Glomerular visceral epithelial cell (primary cell): Measurements from ENCODE around the gene RTN1.

Experiments used
- DNase-seq: peaks from one replicate; pipeline ENCODE4 v3.0.0-alpha.2; 2016; ENCODE audit errors: extremely low spot score

Gene RTN1, protein sequence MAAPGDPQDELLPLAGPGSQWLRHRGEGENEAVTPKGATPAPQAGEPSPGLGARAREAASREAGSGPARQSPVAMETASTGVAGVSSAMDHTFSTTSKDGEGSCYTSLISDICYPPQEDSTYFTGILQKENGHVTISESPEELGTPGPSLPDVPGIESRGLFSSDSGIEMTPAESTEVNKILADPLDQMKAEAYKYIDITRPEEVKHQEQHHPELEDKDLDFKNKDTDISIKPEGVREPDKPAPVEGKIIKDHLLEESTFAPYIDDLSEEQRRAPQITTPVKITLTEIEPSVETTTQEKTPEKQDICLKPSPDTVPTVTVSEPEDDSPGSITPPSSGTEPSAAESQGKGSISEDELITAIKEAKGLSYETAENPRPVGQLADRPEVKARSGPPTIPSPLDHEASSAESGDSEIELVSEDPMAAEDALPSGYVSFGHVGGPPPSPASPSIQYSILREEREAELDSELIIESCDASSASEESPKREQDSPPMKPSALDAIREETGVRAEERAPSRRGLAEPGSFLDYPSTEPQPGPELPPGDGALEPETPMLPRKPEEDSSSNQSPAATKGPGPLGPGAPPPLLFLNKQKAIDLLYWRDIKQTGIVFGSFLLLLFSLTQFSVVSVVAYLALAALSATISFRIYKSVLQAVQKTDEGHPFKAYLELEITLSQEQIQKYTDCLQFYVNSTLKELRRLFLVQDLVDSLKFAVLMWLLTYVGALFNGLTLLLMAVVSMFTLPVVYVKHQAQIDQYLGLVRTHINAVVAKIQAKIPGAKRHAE

DNA sequence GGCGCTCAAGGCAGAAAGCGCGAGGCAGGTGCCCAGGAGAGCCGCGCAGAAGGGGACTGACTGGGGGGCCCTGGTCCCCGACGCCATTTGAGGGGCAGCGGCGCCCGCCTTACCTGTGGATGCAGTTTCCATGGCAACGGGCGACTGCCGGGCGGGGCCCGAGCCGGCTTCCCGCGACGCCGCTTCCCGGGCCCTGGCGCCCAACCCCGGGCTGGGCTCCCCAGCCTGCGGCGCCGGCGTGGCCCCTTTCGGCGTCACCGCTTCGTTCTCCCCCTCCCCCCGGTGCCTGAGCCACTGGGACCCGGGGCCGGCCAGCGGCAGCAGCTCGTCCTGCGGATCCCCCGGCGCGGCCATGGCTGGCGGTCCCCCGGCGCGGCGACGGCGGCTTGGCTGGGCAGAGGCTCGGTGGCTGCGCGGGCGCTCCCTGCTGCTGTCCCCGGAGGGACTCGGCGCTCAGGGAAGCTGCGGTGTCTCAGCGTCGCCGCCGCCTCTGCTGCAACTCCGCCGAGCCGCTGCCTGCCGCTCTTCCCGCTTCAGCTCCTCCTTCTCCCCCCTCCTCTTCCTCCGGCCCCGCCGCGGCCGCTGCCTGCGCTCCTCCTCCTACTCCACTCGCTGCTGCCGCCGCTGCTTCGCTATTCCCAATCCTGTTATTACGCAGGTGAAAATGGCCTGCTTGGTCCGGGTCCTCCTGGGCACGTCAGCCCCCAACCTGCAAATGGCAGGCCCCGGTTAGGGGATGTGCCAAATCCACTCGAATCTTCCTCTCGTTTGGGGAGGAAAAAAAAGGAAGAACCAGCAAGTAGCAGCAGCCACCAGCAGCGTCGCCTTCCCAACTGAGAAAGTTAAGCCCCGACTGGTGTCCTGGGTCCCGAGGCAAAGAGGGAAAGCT is at the start of gene RTN1:
TSS of gene RTN1 (minus strand) at position 500 of the 889 bp plus-strand sequence. CDS start at position 354, 146 bp downstream.
- peak; percentile 59 for DNase-seq

- no peak for DNase-seq
Observed at GRCh38 chr14:59920378-59920683, 49.8 kb upstream of the RTN1 start.

DNA sequence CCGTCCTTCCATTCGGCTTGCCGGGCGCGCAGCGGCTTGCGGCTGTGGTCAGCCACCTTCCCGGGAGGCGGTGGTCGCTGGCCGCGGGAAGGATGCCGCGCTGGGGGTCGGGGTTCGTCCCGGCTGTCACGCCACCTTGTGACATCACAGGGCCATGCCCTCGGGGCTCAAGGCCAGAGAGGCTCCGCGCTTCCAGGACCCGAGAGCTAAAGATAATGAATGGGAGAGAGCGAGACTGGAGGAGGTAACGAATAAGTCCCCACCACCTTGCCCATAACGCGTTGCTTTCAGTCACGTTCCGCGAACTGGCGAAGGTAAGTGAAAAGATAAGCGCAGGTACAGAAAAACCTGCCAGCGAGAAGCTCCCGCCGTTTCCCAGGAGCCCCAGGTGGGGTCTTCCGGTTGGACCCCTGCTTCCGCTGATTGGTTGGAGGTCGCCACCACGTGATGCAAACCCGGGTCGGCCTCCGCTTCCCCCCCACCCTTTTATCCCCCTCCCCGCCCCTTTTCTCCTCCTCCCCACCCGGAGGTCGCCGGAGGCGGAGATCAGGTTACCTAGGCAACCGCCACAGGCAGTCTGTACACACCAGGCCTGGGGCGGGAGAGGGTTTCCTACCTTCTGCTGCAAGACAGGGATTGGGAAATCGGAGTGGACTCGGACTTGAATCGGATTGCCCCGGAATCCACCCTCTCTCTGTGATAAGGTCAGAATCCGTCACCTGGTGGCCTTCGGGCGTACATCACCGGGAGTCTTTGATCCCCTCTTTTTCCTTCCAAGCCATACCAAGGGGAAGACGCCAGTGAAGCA is 49.2 kb upstream of the RTN1 start, which contains the start of gene LRRC9:
TSS of gene LRRC9 (plus strand) at position 575 of the 808 bp plus-strand sequence.
- no peak for DNase-seq

DNA sequence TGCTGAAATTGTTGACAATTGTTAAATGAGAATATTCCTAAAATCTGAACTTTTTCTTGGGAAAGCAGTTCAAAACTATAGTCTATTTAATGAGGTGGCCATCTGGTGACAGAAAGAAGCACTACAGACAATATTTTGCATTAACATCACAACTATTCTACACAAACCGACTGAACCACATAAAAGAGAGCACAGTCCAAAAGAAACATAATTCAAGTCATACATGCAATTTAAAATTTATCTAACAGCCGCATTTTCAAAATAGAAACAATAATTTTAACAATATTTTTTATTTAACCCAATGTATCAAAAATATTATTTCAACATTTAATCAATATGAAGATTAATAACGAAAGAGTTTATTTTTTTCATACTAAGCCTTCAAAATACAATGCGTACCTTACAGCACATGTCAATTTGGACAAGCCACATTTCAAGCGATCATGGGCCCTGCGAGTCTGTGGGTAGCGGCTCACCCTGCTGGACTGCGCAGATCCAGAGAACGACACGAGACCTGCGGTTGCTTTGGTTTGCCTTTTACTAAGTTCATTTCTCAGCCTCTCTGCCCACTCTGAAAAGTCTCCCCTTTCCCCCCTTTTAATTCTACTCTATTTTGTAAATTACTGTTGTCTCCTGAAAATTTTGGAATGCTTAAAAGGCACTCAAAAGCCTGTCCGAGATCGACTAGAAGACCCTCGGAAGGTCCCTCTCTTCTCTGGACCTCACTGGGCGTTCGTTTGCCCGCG is 48.4 kb upstream of the RTN1 start:
- DNase-seq: peak; percentile 17

- no peak for DNase-seq
Observed at GRCh38 chr14:59913187-59913586, 42.6 kb upstream of the RTN1 start.

- no peak for DNase-seq
Observed at GRCh38 chr14:59912443-59912842, 41.9 kb upstream of the RTN1 start.

DNA sequence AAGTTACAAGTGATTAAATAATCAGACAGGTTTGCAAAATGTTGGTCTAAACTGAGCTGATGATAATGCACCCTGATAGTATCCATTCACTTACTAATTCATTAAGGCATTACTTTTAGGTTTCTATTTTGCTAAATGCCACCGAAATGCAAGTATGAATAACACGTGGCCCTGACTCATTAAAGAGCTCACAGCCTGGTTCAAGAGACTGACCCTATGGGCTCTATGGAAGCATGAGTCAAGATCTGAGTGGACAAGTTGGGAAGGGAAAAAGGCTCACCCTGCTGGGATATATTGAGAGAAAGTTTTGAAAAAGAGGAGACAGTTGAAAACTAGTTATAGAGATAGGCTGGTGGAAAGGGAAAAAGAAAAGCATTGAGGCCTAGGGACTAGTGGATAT is 34.6 kb upstream of the RTN1 start:
- no peak for DNase-seq

- no peak for DNase-seq
Observed at GRCh38 chr14:59904184-59904583, 33.6 kb upstream of the RTN1 start.

GRCh38 chr14:59900556-59900955 is 30.0 kb upstream of the RTN1 start:
- no peak for DNase-seq

DNA sequence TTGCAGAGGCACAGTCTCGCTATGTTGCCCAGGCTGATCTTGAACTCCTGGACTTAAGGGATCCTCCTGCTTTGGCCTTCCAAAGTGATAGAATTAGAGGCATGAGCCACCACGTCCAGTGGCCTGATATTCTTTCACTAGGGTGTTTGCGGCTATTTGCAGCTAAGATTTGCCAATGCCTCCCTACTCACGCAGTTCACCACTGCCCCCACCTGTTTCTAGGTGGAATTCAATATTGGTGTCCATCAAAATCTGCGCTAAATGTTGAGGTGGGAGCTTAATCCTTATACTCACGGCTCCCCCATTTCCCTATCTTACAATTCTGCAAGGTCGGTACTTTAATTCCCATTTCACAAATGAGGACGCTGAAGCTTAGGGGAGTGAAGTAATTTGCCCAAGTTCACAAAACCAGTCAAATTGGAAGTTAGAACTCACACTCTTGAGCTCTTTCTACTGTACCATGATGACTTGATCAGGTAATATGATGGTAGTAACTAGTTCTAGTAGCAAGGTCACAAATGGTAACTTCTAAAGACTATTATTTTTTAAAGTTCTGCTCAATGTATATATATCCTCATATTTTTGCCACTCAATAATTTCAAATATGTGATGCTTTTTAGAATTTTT is 27.3 kb upstream of the RTN1 start:
- peak; percentile 8 for DNase-seq

GRCh38 chr14:59895721-59896120 is 25.1 kb upstream of the RTN1 start:
- DNase-seq: no peak

- DNase-seq: no peak
Observed at GRCh38 chr14:59890676-59891075, 20.1 kb upstream of the RTN1 start.

- DNase-seq: no peak
Observed at GRCh38 chr14:59882957-59883356, 12.4 kb upstream of the RTN1 start.

DNA sequence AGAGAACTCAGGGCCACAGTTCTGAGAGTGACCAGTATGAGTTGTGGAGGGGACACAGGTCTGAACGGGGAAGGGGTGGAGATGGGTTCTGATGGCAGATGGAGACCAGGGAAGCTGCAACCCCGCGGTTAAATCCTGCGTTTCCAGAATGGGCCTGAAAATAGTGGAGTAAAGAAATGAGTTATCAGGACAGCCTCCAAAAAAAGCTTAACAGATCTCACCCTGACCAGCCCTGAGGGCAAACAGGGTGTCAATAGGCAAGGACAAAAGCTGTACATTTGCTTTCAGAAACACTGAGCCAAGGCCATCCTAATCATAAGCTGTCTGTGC is 555 bp upstream of the RTN1 start:
- DNase-seq: no peak

DNA sequence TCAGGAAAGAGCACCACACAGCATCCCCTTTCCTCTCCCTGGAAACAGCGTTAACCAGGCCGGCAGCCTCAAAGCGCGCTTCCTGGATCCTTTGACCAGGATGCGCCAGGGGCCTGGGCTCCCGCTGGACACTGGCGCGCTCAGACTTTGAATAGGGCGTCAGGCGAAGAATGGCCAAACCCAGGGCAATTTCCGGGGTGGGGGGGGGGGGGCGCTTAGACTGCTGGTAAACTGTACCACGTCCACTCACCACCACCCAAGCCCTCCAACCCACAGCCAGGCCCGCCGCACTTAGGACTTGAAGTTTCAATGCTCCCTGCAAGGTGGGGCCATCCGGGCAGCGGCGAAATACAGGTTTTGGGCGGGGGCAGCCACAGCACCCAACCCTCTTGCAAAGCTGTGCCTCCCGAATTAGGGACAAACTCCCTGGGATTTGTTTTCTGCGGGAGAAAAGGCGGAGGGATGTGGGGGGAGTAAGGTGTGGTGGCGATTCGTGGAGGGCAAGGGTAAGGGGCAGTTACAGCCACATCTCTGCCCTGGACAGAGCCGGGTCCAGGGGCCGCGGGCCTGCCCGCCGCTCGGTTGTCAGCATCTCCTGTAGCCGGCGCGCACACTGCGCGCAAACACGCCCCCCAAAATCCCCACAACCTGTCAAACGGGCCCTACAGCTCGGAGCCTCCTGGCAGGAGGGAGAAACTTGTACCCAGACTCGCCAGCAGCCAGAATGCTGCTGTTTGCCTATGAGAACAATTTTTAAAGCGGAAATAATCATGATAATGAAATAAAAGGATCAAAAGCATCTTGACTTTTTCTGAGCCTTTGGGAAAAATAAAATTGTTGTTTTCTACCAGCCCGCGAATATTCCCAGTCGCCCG is 958 bp downstream of the RTN1 start:
- no peak for DNase-seq

DNA sequence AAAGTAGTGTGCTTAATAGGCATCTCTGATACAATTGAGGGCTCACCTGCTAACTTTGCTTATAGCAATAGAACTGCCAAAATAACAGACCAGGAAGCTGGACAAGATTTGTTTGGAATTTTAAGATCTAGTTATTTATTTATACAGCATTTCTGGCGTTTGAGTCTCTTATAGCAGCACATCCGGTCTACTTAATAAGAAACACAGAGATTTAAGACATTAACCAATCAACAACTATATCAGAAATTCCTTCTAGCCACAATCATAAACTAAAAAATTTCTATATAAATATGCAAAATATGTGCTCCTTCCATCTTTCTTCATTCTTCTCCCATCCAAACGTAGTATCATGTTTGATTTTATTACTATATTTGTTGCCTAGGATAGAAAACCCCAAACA is 2.6 kb downstream of the RTN1 start:
- DNase-seq: no peak

DNA sequence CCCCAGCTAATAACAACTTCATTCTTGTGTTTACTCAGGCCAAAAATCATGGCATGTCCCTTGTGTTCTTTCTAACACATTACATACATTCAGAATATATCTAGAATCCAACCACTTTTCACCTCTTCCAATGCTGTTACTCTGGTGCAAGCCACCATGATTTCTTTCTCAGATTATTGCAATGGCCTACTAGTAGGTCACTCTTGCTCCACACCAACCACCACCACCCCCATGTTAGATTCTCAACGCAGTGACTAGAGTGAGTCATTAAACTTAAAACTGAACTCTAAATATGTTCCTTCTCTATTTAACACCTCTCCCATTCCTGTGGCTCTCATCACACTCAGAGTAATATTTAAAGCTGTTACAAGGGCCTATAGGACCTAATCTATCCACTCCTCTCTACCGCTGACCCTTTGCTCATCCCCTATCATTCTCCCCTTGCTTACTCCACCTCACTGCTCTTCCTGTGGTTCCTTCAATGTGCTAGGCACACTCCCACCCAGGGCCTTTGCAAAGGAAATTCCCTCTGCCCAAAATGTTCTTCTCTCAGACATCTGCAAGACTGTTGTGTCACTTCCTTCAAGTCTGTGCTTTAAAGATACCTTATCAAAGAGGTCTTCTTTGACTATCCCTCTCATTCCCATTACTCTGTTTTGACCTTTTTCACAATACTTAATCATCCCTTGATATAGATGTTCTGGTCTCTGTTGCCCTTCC is 6.6 kb downstream of the RTN1 start:
- DNase-seq: no peak

DNA sequence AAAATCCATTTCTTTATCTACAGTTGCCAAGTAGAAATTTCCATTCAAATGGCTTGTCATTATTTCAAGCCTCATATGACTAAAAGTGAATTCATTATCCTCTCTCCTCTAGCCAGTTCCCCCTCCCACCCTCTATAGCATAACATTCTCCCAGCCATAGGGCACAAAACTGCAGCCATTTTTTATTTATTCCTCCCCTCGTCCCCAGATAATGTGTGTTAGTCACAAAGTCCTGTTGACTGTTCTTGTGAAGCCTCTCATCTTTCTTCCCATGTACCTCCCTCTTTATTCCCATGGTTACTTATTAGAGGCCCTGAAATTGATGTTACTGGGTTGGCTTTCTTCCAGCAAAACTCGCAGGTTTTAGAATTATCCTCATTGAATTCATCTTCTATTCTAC is 13.2 kb downstream of the RTN1 start:
- DNase-seq: no peak

GRCh38 chr14:59852350-59852749 is 18.2 kb downstream of the RTN1 start:
- DNase-seq: no peak
